Lung (tissue), 12 donors: ENCODE results near the gene SLFN11. TPM values are rescaled to one million over a fixed set of nuclear protein-coding genes. Genes with fewer than 3 reads are reported as not detected.

Experiments
- ATAC-seq: fragments of 200-7000 bp; cut with Tn5 transposase; one replicate; pipeline ENCODE4 v1.9.1; 2020; ENCODE audit warnings: moderate number of reproducible peaks; ENCODE audit not compliant: insufficient read depth, low FRiP score
- DNase-seq, 3 donors: peaks; one replicate each; pipeline ENCODE4 v3.0.0-alpha.2; 2013 to 2017
- H3K27ac ChIP-seq, 2 donors: one replicate each; pipeline ENCODE4 v1.5.1; 2013; ENCODE audit warnings: mild to moderate bottlenecking in 2 of 2, moderate library complexity in 2 of 2, control low read depth in 1 of 2, inconsistent platforms in 1 of 2, low read depth in 1 of 2, low read length in 1 of 2
- H3K27me3 ChIP-seq, 3 donors: one replicate each; pipeline ENCODE4 v1.5.1; 2013; ENCODE audit warnings: low read length in 2 of 3; ENCODE audit not compliant: control insufficient read depth in 3 of 3, insufficient read depth in 3 of 3
- H3K36me3 ChIP-seq, 4 donors: one replicate each; pipeline ENCODE4 v1.5.1; 2013; ENCODE audit warnings: low read length in 4 of 4, mild to moderate bottlenecking in 1 of 4, moderate library complexity in 1 of 4; ENCODE audit not compliant: control insufficient read depth in 4 of 4, insufficient read depth in 4 of 4
- H3K4me1 ChIP-seq, 5 donors: one replicate each; pipeline ENCODE4 v1.5.1; 2013; ENCODE audit warnings: low read length in 5 of 5, mild to moderate bottlenecking in 2 of 5, moderate library complexity in 1 of 5; ENCODE audit not compliant: control insufficient read depth in 5 of 5, insufficient read depth in 5 of 5
- H3K4me3 ChIP-seq: one replicate; pipeline ENCODE4 v1.5.1; 2013; ENCODE audit warnings: mild to moderate bottlenecking, control low read depth, moderate library complexity
- H3K9ac ChIP-seq, 2 donors: one replicate each; pipeline ENCODE4 v1.5.1; 2013; ENCODE audit warnings: low read length in 2 of 2, control low read depth in 1 of 2; ENCODE audit not compliant: insufficient read depth in 1 of 2
- H3K9me3 ChIP-seq, 4 donors: one replicate each; pipeline ENCODE4 v1.5.1; 2013; ENCODE audit warnings: low read length in 3 of 4, mild to moderate bottlenecking in 1 of 4, moderate library complexity in 1 of 4; ENCODE audit not compliant: control insufficient read depth in 4 of 4, insufficient read depth in 3 of 4
- CTCF ChIP-seq: IDR thresholded peaks from 2 replicates; pipeline ENCODE4 v1.5.1; 2012; ENCODE audit warnings: mild to moderate bottlenecking; ENCODE audit errors: control extremely low read depth, extremely low read depth
- WGBS, 2 donors: extraction: QIAGEN DNeasy Blood & Tissue Kit; methylation state at CpG; one replicate each; pipeline ENCODE4 v1.1.7; 2013; 5-methylcytosine and 5-hydroxymethylcytosine counted together
- polyA plus RNA-seq, 2 donors: library from polyadenylated mRNA; stranded (reverse); fragments of 200-250 nt; gene quantifications; one replicate each; pipeline ENCODE4 v1.2.1, GENCODE V29; 2013
- total RNA-seq, 2 donors: library from RNA; depleted of rRNA in 1 of 2; stranded (reverse); fragments of >200 nt in 1 of 2; gene quantifications; one replicate each; pipeline ENCODE4 v1.2.1, GENCODE V29; 2014 to 2021
- donor health status: control.
- donor health status: control.
- donor health status: Bipolar disorder and iron deficiency.
- donor health status: healthy.
- donor health status: DM: yes; HTN: yes; CAD: no.

The SLFN11 gene
- total and polyA plus RNA-seq, 4 donors: 12.1 to 66.0 (median 17.9) TPM

DNA sequence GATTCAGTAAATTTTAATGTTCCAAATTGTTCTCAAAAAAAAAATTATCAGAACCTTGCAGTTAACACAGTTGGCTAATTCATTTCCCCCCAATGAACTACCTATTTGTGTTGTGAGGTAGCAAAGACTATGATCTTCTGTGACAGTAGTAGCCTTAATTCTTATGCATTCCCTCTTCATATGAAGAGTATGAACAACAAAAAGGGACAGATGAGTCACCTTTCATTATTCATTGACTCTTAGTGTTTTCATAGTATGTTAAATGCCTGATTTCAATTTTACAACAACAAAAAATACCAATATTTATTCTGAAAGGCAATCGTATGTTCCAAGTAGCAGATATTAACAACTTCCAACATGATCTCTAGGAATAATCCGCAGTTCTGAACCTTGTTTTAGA lies 3.6 kb upstream of the SLFN11 start:
- no peak overlapping the region for H3K27ac ChIP-seq
- H3K9ac ChIP-seq: no peak overlapping the region
- DNase-seq: no peak
- 69 to 88% methylated on average over 2 of the region's 2 CpGs for WGBS, 2 donors
- ATAC-seq: no peak
- no peaks in the 10 kb centered on the region for H3K36me3 ChIP-seq
- H3K27me3 ChIP-seq: peaks cover 0 to 48% (median 32%) of the 10 kb centered on the region in 3 donors
- no peaks in the 10 kb centered on the region for H3K9me3 ChIP-seq
- H3K4me3 ChIP-seq: no peak overlapping the region
- no peak for TF ChIP-seq CTCF
- peaks cover 0 to 8% (median 0%) of the 10 kb centered on the region in 5 donors for H3K4me1 ChIP-seq

DNA sequence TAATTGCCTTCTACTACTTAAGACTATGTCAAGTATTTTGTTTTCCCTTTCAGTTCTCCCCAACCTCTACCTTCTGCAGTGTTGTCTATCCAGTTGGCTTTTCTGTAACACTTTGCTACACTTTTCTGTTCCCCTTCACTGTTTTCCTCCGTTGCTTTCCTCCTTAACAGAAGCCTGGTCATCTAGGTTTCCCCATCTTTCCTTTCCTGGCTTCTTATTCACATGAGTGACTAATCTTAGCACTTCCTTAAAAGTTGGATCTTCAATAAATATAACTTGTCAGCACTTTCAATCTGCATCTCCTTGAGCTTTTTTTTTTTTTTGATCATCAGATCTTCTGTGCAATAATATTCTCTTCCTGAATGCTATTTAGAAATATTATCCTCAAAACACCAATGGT lies 2.8 kb upstream of the SLFN11 start:
- Histone ChIP-seq H3K27ac (peak overlapping the region in 1 of 2 donors; percentile 21), H3K4me1 (peaks cover 0 to 8% (median 0%) of the 10 kb centered on the region in 5 donors), H3K4me3 (no peak overlapping the region), H3K9ac (no peak overlapping the region), H3K9me3 (no peaks in the 10 kb centered on the region), H3K27me3 (peaks cover 0 to 56% (median 39%) of the 10 kb centered on the region in 3 donors), H3K36me3 (no peaks in the 10 kb centered on the region)
- WGBS, 2 donors: 7 to 23% methylated on average over 1 of the region's 1 CpG
- TF ChIP-seq CTCF: no peak
- ATAC-seq (no peak), DNase-seq (no peak)

DNA sequence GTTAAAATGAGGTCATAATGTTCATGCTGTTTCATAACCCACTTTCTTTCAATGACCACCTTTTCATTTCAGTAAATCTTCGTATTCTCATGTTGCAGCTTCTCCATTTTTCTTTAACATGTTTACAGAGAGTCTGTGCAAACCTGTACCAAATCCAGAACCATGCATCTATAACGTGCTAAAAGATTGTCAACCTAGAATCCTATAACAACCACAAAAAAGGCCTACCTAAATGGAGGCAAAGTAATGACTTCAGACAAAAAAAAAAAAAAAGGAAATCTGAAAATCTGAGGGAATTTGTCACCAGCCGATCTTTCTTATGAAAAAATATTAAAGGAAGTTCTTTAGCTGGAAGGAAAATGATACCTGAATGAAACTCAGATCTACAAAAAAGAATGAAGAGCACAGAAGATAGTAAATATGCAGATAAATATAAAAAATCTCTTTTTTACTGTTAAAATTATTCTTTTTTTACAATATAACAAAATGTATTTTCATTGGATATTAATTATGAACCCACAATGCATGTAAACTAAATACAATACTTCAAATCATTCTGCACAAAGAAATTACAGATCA lies 1.4 kb upstream of the SLFN11 start:
- Histone ChIP-seq H3K4me3 (no peak overlapping the region), H3K9me3 (no peaks in the 10 kb centered on the region), H3K27me3 (peaks cover 0 to 67% (median 43%) of the 10 kb centered on the region in 3 donors), H3K4me1 (peaks cover 0 to 8% (median 0%) of the 10 kb centered on the region in 5 donors), H3K36me3 (no peaks in the 10 kb centered on the region), H3K27ac (no peak overlapping the region), H3K9ac (peak overlapping the region in 1 of 2 donors; percentile 76)
- TF ChIP-seq CTCF: no peak
- ATAC-seq (no peak), DNase-seq (no peak)
- 9 to 18% methylated on average over 3 of the region's 3 CpGs for WGBS, 2 donors
